GM18519 (cell line): ENCODE results near the gene PTPRQ.
A peak's percentile ranks its signal among the peaks of the same experiment; 100 is the strongest.
"Not testable (repeated sequence)": the region's sequence is repeated elsewhere in the genome, so short reads cannot be mapped to it uniquely, and the experiment has no call there.

Experiments
- ATAC-seq: cut with Tn5 transposase; IDR thresholded peaks from one replicate; pipeline ENCODE4 v1.9.1; 2021; ENCODE audit warnings: mild to moderate bottlenecking, moderate library complexity; ENCODE audit not compliant: unreplicated experiment, low FRiP score

PTPRQ gene

GRCh38 chr12:80634903-80635302, 190.9 kb downstream of the PTPRQ start:
- no peak for ATAC-seq

GRCh38 chr12:80636832-80637231, 192.8 kb downstream of the PTPRQ start:
- no peak for ATAC-seq

- no peak for ATAC-seq
Measured at GRCh38 chr12:80641936-80642335, 197.9 kb downstream of the PTPRQ start.

GRCh38 chr12:80643961-80644360, 199.9 kb downstream of the PTPRQ start:
- ATAC-seq: no peak

GRCh38 chr12:80648881-80649280, 204.8 kb downstream of the PTPRQ start:
- ATAC-seq: no peak

- ATAC-seq: no peak
Measured at GRCh38 chr12:80655751-80656150, 211.7 kb downstream of the PTPRQ start.

- ATAC-seq: no peak
Measured at GRCh38 chr12:80659512-80660063, 215.6 kb downstream of the PTPRQ start.

- no peak for ATAC-seq
Measured at GRCh38 chr12:80662586-80662985, 218.6 kb downstream of the PTPRQ start.

- no peak for ATAC-seq
Measured at GRCh38 chr12:80670214-80670613, 226.2 kb downstream of the PTPRQ start.

- ATAC-seq: not testable (repeated sequence)
Measured at GRCh38 chr12:80676042-80676636, 232.1 kb downstream of the PTPRQ start.

GRCh38 chr12:80676856-80677255, 232.8 kb downstream of the PTPRQ start:
- ATAC-seq: no peak

GRCh38 chr12:80677994-80678393, 234.0 kb downstream of the PTPRQ start:
- no peak for ATAC-seq

GRCh38 chr12:80679346-80680131, 235.5 kb downstream of the PTPRQ start:
- no peak for ATAC-seq

- ATAC-seq: no peak
Measured at GRCh38 chr12:80681287-80681686, 237.3 kb downstream of the PTPRQ start.

- ATAC-seq: no peak
Measured at GRCh38 chr12:80681786-80682185, 237.8 kb downstream of the PTPRQ start.

GRCh38 chr12:80684077-80684495, 240.1 kb downstream of the PTPRQ start:
- ATAC-seq: no peak

- ATAC-seq: no peak
Measured at GRCh38 chr12:80690090-80690489, 246.1 kb downstream of the PTPRQ start.

- no peak for ATAC-seq
Measured at GRCh38 chr12:80690513-80690912, 246.5 kb downstream of the PTPRQ start.

- peak; percentile 39 for ATAC-seq
Measured at GRCh38 chr12:80692114-80692513, 248.1 kb downstream of the PTPRQ start.

GRCh38 chr12:80697270-80697887, 253.3 kb downstream of the PTPRQ start:
- ATAC-seq: no peak

- ATAC-seq: no peak
Measured at GRCh38 chr12:80698256-80698655, 254.2 kb downstream of the PTPRQ start.
